ENCODE measurements around the gene RSU1. TPM values are rescaled to one million over a fixed set of nuclear protein-coding genes. Genes with fewer than 3 reads are reported as not detected.

RSU1 gene
- total RNA-seq, 4 donors from 2014 or later, result 28.7 to 50.9 (median 43.0) TPM

DNA sequence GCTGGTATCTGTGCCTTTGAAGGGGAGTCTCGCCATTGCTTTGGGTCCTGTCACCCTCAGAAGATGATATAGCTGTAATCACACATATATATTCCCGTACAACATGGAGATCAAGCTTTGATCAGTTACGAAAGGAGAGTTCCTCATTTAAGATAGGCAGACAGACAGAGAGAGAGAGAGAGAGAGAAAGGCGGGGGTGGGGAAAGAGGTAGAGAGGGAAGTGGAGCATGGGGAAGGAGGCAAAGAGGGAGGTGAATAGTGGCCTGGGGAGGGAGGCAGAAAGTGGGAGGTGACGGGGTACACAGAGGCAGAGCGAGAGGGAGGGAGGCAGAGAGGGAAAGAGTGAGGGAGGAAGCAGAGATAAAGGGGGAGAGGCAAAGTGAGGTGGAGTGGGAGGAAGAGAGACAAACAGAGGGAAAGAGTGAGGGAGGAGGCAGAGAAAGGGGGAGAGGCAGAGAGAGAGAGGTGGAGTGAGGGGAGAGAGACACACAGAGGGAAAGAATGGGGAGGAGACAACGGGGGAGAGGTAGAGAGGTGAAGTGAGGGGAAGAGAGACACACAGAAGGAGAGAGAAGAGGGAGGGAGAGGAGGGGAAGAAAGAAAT lies 250.9 kb downstream of the RSU1 start:
- TF ChIP-seq, protein P1, sequence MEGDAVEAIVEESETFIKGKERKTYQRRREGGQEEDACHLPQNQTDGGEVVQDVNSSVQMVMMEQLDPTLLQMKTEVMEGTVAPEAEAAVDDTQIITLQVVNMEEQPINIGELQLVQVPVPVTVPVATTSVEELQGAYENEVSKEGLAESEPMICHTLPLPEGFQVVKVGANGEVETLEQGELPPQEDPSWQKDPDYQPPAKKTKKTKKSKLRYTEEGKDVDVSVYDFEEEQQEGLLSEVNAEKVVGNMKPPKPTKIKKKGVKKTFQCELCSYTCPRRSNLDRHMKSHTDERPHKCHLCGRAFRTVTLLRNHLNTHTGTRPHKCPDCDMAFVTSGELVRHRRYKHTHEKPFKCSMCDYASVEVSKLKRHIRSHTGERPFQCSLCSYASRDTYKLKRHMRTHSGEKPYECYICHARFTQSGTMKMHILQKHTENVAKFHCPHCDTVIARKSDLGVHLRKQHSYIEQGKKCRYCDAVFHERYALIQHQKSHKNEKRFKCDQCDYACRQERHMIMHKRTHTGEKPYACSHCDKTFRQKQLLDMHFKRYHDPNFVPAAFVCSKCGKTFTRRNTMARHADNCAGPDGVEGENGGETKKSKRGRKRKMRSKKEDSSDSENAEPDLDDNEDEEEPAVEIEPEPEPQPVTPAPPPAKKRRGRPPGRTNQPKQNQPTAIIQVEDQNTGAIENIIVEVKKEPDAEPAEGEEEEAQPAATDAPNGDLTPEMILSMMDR (IDR thresholded peaks at IDR 0.05), result no peak
- no peak for TF ChIP-seq POLR2A (IDR thresholded peaks at IDR 0.05)
- H3K4me3 ChIP-seq (ENCODE audit: low read depth, poor library complexity, severe bottlenecking), result no peak overlapping the region
- 57 to 67% methylated on average over 7 of the region's 7 CpGs for WGBS, 2 donors
- DNase-seq (ENCODE audit: low spot score in 2 of 2), result no peak
- intact Hi-C loops (cut with DNase I; ENCODE audit: low total_unique reads), result no loop called here

DNA sequence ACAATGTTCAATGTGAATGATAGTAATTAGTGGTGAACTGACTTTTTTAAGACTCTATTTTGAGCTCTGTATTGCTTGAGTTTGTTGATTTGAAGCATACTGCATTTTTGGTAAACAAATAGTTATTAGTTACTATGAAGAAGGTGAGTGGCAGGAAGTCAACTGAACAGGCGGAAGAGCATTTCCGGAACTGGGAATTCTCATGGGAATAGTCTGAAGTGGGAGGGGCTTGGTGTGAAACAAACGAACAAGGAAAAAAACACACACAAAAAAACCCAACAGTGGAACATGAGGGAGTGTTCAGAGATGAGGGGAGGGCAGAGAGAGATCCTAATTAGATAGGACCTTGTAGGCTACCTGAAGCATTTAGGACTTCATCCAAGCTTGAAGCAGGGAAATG lies 251.6 kb downstream of the RSU1 start:
- H3K4me3 ChIP-seq (ENCODE audit: low read depth, poor library complexity, severe bottlenecking), result no peak overlapping the region
- no peak for DNase-seq (ENCODE audit: low spot score in 2 of 2)
- TF ChIP-seq, protein P1 (IDR thresholded peaks at IDR 0.05), result no peak
- no peak for TF ChIP-seq POLR2A (IDR thresholded peaks at IDR 0.05)
- WGBS, 2 donors, result 35 to 39% methylated on average over 3 of the region's 3 CpGs
- intact Hi-C loops (cut with DNase I; ENCODE audit: low total_unique reads), result no loop called here

DNA sequence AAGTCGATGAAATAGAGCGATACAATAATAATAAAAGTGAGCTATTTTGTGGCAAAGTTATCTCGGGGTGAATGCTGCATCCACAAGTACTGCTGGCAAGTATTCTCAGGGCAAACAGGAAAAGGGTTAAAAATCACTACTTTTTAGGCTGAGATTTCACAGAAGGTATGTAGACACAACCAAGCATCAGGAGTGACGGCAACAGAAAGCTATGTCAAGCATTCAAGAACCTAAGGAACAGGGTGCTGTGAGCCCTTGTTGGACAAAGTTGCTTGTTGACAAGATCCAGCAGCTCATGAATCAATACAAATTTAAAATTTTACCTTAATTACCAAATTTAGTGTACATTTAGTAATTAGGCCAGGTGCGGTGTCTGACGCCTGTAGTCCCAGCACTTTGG lies 254.3 kb downstream of the RSU1 start:
- 85 to 92% methylated on average over 6 of the region's 6 CpGs for WGBS, 2 donors
- no peak for DNase-seq (ENCODE audit: low spot score in 2 of 2)

DNA sequence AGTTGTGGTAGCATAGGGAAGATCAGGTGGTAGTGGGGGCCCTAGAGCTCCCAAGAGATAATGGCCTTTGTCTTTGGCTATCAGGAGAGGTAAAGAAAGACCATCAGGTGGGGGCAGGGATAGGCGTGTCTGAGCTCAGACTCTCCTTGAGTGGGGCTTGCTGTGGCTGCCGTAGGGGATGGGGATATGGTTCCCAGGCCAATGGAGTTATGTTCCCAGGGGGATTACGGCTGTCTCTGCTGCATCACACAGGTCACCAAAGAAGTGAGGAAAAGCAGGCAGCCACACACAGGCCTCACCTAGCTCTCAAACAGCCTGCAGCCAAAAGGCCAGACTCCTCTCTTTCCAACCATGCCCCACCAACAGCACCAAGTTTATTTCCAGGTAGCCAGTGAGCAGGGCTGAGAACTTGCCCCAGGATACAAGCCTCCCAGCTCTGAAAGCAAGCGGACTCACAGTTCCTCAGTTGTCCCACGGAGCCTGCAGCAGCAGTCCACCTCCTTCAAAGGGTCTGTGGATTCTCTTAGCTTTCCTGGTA lies 257.9 kb downstream of the RSU1 start:
- intact Hi-C loops (cut with DNase I; ENCODE audit: low total_unique reads), result no loop called here

More for the DNA sequence above, 254.3 kb downstream of the RSU1 start:
- intact Hi-C loops (cut with DNase I; ENCODE audit: low total_unique reads), result no loop called here
- H3K4me3 ChIP-seq (ENCODE audit: low read depth, poor library complexity, severe bottlenecking), result no peak overlapping the region
- TF ChIP-seq POLR2A (IDR thresholded peaks at IDR 0.05), result no peak
- TF ChIP-seq, protein P1 (IDR thresholded peaks at IDR 0.05), result no peak

DNA sequence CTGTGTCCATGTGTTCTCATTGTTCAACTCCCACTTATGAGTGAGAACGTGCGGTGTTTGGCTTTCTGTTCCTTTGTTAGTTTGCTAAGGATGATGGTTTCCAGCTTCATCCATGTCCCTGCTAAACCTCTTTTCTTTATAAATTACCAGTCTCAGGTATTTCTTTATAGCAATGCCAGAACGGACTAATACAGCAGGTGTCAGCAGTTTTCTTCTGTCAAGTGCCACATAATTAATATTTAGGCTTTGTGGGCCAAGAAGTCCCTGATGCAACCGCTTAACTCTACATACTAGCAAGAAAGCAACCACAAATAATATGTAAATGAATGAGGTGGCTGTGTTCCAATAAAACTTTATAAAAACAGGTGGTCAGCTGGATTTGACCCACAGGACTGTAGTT lies 269.3 kb downstream of the RSU1 start:
- no peak overlapping the region for H3K4me3 ChIP-seq (ENCODE audit: low read depth, poor library complexity, severe bottlenecking)
- DNase-seq (ENCODE audit: low spot score in 2 of 2), result no peak
- WGBS, 2 donors, result 79 to 80% methylated on average over 4 of the region's 4 CpGs
- intact Hi-C loops (cut with DNase I; ENCODE audit: low total_unique reads), result no loop called here
- TF ChIP-seq, protein P1 (IDR thresholded peaks at IDR 0.05), result no peak
- TF ChIP-seq POLR2A (IDR thresholded peaks at IDR 0.05), result no peak

More for the DNA sequence above, 257.9 kb downstream of the RSU1 start:
- no peak overlapping the region for H3K4me3 ChIP-seq (ENCODE audit: low read depth, poor library complexity, severe bottlenecking)
- TF ChIP-seq, protein P1 (IDR thresholded peaks at IDR 0.05), result no peak
- TF ChIP-seq POLR2A (IDR thresholded peaks at IDR 0.05), result no peak
- 74 to 82% methylated on average over 5 of the region's 5 CpGs for WGBS, 2 donors
- no peak for DNase-seq (ENCODE audit: low spot score in 2 of 2)
